Left ventricle myocardium superior (tissue), 1 donor: Measurements from ENCODE around the gene ZDHHC17. TPM values are rescaled to one million over a fixed set of nuclear protein-coding genes. Genes with fewer than 3 reads are reported as not detected.
A peak's percentile ranks its signal among the peaks of the same experiment; 100 is the strongest.

Experiments used
- ATAC-seq: fragments of 200-7000 bp; cut with Tn5 transposase; one replicate; pipeline ENCODE4 v1.9.1; 2020; ENCODE audit warnings: mild to moderate bottlenecking, moderate library complexity
- DNase-seq: peaks from one replicate; pipeline ENCODE4 v3.0.0-alpha.2; 2020
- intact Hi-C: fragments of 100-400 bp; cut with micrococcal nuclease; formaldehyde crosslinking; loops from one replicate; pipeline ENCODE4 v1.11.0; 2022
- total RNA-seq: library from RNA; stranded (reverse); fragmentation: NEBNext Ultra II Directional; extraction: Animal tissue kit (Norgen Biotek cat#: 25700); gene quantifications from one replicate; pipeline ENCODE4 v1.2.1, GENCODE V29; 2021
- donor health status: DM: no; HTN: yes; CAD: no; lungs with severe emphysema.

The ZDHHC17 gene
- total RNA-seq, 1 donor from 2014 or later: 22.2 TPM

- intact Hi-C loops: no loop called here
- no peak for ATAC-seq
- no peak for DNase-seq
These were observed 127.7 kb downstream of the ZDHHC17 start for GRCh38 chr12:76891609-76892008.

GRCh38 chr12:76895796-76896195, 131.9 kb downstream of the ZDHHC17 start:
- ATAC-seq (no peak), DNase-seq (no peak)
- intact Hi-C loops: no loop called here

GRCh38 chr12:76896274-76896673, 132.4 kb downstream of the ZDHHC17 start:
- intact Hi-C loops: no loop called here
- ATAC-seq: no peak
- no peak for DNase-seq

- DNase-seq: no peak
- intact Hi-C loops: no loop called here
- peak; percentile 26 for ATAC-seq
These were observed 134.5 kb downstream of the ZDHHC17 start for GRCh38 chr12:76898442-76898841.

GRCh38 chr12:76899522-76899921, 135.6 kb downstream of the ZDHHC17 start:
- ATAC-seq (no peak), DNase-seq (no peak)
- intact Hi-C loops: no loop called here

GRCh38 chr12:76901628-76902380, 137.9 kb downstream of the ZDHHC17 start:
- no peak for ATAC-seq
- DNase-seq: no peak
- intact Hi-C loops: no loop called here

Other genes starting within 250 kb of the ZDHHC17 start
- gene OSBPL8, start 204.3 kb upstream of the ZDHHC17 start, total RNA-seq: 28.3 TPM
- gene CSRP2, start 114.9 kb downstream of the ZDHHC17 start, total RNA-seq: 54.1 TPM